HepG2 (cell line): ENCODE measurements around the gene PEPD. TPM values are rescaled to one million over a fixed set of nuclear protein-coding genes. Genes with fewer than 3 reads are reported as not detected.

Experiments
- ATAC-seq: fragments of 200-7000 bp; cut with Tn5 transposase; 3 replicates; pipeline ENCODE4 v1.9.1; 2020; ENCODE audit warnings: mild to moderate bottlenecking, moderate library complexity
- BruUV-seq: library from RNA; stranded (reverse); fragments of 400-500 nt; replicated peaks from 2 replicates; lab custom pipeline; 2021; lab: Mats Ljungman, UMichigan
- CTCF ChIA-PET: fragments of 300-600 bp; formaldehyde crosslinking; extraction: SDS; loops from one replicate; lab custom pipeline; 2021; ENCODE audit warnings: low total read pairs, inconsistent platforms, low intra/inter-chr PET ratio; lab: Yijun Ruan, JAX
- POLR2A ChIA-PET: fragments of 350-600 bp; sonication (Branson Sonifier 250); formaldehyde crosslinking; loops from one replicate; lab custom pipeline; 2020; ENCODE audit warnings: antibody characterized with exemption, inconsistent platforms; lab: Yijun Ruan, JAX
- DNase-seq: peaks from one replicate; pipeline ENCODE4 v3.0.0-alpha.2; 2015; ENCODE audit warnings: low spot score
- FAIRE-seq: peaks from 3 replicates; lab custom pipeline; 2011; peaks lifted over from hg19 to GRCh38; lab: Jason Lieb, UNC
- H2AFZ ChIP-seq: one replicate; pipeline ENCODE4 v1.6.1; 2011; ENCODE audit warnings: low read length, inconsistent platforms
- H3K27ac ChIP-seq: fragments of 300-600 bp; 3 replicates; pipeline ENCODE4 v1.8.0; 2011; ENCODE audit warnings: mixed run types, mild to moderate bottlenecking, mixed read lengths, low read length, inconsistent platforms; ENCODE audit not compliant: insufficient read depth; ENCODE audit errors: extremely low read length
- H3K27me3 ChIP-seq, 2 experiments: fragments of 200-600 bp in 1 of 2; 2 replicates in 1 of 2; 3 replicates in 1 of 2; pipeline versions ENCODE4 v1.6.0 to v1.8.0; 2011; ENCODE audit warnings: low read length in 2 of 2, mild to moderate bottlenecking in 2 of 2, moderate library complexity in 2 of 2, inconsistent platforms in 1 of 2; ENCODE audit not compliant: insufficient read depth in 2 of 2, control insufficient read depth in 1 of 2
- H3K36me3 ChIP-seq, 2 experiments: fragments of 200-600 bp in 1 of 2; replicated peaks in 1 of 2; 2 replicates in 1 of 2; 3 replicates in 1 of 2; pipeline versions ENCODE4 v1.5.1 to v1.8.0; 2011; ENCODE audit warnings: low read length in 2 of 2, inconsistent platforms in 1 of 2; ENCODE audit not compliant: insufficient read depth in 2 of 2, control insufficient read depth in 1 of 2
- H3K4me1 ChIP-seq: 2 replicates; pipeline ENCODE4 v1.5.1; 2012; ENCODE audit warnings: low read length, inconsistent platforms; ENCODE audit not compliant: insufficient read depth
- H3K4me2 ChIP-seq: 2 replicates; pipeline ENCODE4 v1.6.0; 2011; ENCODE audit warnings: low read depth, low read length, inconsistent platforms
- H3K4me3 ChIP-seq, 3 experiments: fragments of 200-600 bp in 1 of 3; sonication (generic), shearing (Covaris generic) in 1 of 3; replicated peaks in 1 of 3; 2 replicates each; pipeline ENCODE4 v1.5.1; 2011 to 2016; ENCODE audit warnings: low read length in 3 of 3, inconsistent platforms in 2 of 3, low read depth in 2 of 3, mild to moderate bottlenecking in 2 of 3, control low read depth in 1 of 3, mixed read lengths in 1 of 3; ENCODE audit not compliant: insufficient read depth in 1 of 3
- H3K79me2 ChIP-seq: one replicate; pipeline ENCODE4 v1.6.1; 2011; ENCODE audit warnings: low read length, inconsistent platforms; ENCODE audit not compliant: insufficient read depth
- H3K9ac ChIP-seq: 2 replicates; pipeline ENCODE4 v1.6.0; 2011; ENCODE audit warnings: mild to moderate bottlenecking, low read depth, low read length, inconsistent platforms; ENCODE audit not compliant: insufficient read depth
- H3K9me3 ChIP-seq: 2 replicates; pipeline ENCODE4 v1.5.1; 2012; ENCODE audit warnings: mild to moderate bottlenecking, low read length
- H4K20me1 ChIP-seq: 2 replicates; pipeline ENCODE4 v1.6.0; 2011; ENCODE audit warnings: inconsistent platforms, mild to moderate bottlenecking, low read length, moderate library complexity; ENCODE audit not compliant: insufficient read depth
- JUNB ChIP-seq: sonication (generic); formaldehyde crosslinking; IDR thresholded peaks from 2 replicates; pipeline ENCODE4 v1.8.0; 2022; ENCODE audit warnings: missing genetic modification reagents, mild to moderate bottlenecking, borderline replicate concordance
- KLF13 ChIP-seq: sonication (generic); formaldehyde crosslinking; IDR thresholded peaks from 2 replicates; pipeline ENCODE4 v1.4.0; 2020; ENCODE audit warnings: mild to moderate bottlenecking, missing genetic modification reagents
- MAX ChIP-seq: IDR thresholded peaks from 2 replicates; pipeline ENCODE4 v1.6.1; 2012; ENCODE audit warnings: inconsistent platforms
- MNT ChIP-seq: fragments of 450-650 bp; IDR thresholded peaks from 2 replicates; pipeline ENCODE4 v1.6.1; 2016
- SUZ12 ChIP-seq: fragments of 150-350 bp; IDR thresholded peaks from 2 replicates; pipeline ENCODE4 v1.6.1; 2014; ENCODE audit warnings: low read depth, low read length
- THAP11 ChIP-seq: IDR thresholded peaks from 2 replicates; pipeline ENCODE4 v1.6.1; 2016; ENCODE audit warnings: missing biosample characterization, missing genetic modification reagents
- TMF1 ChIP-seq: sonication (generic); formaldehyde crosslinking; IDR thresholded peaks from 2 replicates; pipeline ENCODE4 v1.8.1; 2022; ENCODE audit warnings: low read depth, missing genetic modification reagents
- ZNF280B ChIP-seq: sonication (generic); formaldehyde crosslinking; IDR thresholded peaks from 2 replicates; pipeline ENCODE4 v1.5.0; 2020; ENCODE audit warnings: missing genetic modification reagents, mild to moderate bottlenecking, borderline replicate concordance
- ZNF652 ChIP-seq: IDR thresholded peaks from 2 replicates; pipeline ENCODE4 v1.6.1; 2016; ENCODE audit warnings: low read depth, borderline replicate concordance
- ZNF784 ChIP-seq: sonication (generic); formaldehyde crosslinking; IDR thresholded peaks from 2 replicates; pipeline ENCODE4 v1.5.1; 2020; ENCODE audit warnings: missing genetic modification reagents, mild to moderate bottlenecking, borderline replicate concordance
- WGBS: methylation state at CpG from one replicate; pipeline ENCODE4 v1.1.6; 2017; ENCODE audit warnings: low lambda C conversion rate; 5-methylcytosine and 5-hydroxymethylcytosine counted together
- in situ Hi-C: cut with HindIII; loops from 2 replicates; pipeline ENCODE4 v1.10.0; 2017; ENCODE audit warnings: low pct_unique_long_range_greater_than_20kb; ENCODE audit not compliant: extremely low pct_ligation_motif_present
- intact Hi-C: fragments of 100-400 bp; cut with micrococcal nuclease; formaldehyde crosslinking; loops from one replicate; pipeline ENCODE4 v1.10.0; 2022; ENCODE audit not compliant: unreplicated experiment
- polyA plus RNA-seq, 8 experiments: library from polyadenylated mRNA; depleted of rRNA in 3 of 8; stranded (reverse) in 7 of 8; unstranded in 1 of 8; fragments of >200 nt; fragmentation: Illumina TruSeq in 4 of 8; extraction: Trizol in 4 of 8; gene quantifications; 2 replicates each; pipeline versions ENCODE4 v1.2.1 to v1.2.3, GENCODE V29; 2011 to 2016; ENCODE audit warnings: low read depth in 4 of 8, missing spikeins in 1 of 8, mixed read lengths in 1 of 8; ENCODE audit not compliant: insufficient read depth in 1 of 8
- total RNA-seq, 5 experiments: library from RNA; depleted of rRNA; stranded (reverse); fragments of >200 nt; fragmentation: Illumina TruSeq; extraction: Trizol; gene quantifications; 2 replicates each; pipeline ENCODE4 v1.2.3, GENCODE V29; 2016; ENCODE audit warnings: low read depth in 1 of 5

The PEPD gene
- total and polyA plus RNA-seq, 2 of the 13 experiments (the other 11 are each of a cell fraction or from before 2014, with no cell fraction given) = 60.7 to 75.1 TPM

GRCh38 chr19:33546656-33547055, 25.1 kb upstream of the PEPD start (continued):
- TF ChIP-seq MAX = no peak
- no peak for TF ChIP-seq SUZ12
- TF ChIP-seq JUNB (CRISPR knock-in tag) = no peak
- no peak for TF ChIP-seq THAP11
- no peak for TF ChIP-seq ZNF784 (CRISPR knock-in tag)
- TF ChIP-seq ZNF280B = no peak
- TF ChIP-seq KLF13 = no peak
- no peak for TF ChIP-seq TMF1 (CRISPR knock-in tag)
- TF ChIP-seq, all 625 proteins: peak for 0

GRCh38 chr19:33545217-33545981, 23.8 kb upstream of the PEPD start:
- POLR2A ChIA-PET = no interaction called here
- intact Hi-C loops = no loop called here
- TF ChIP-seq ZNF652 (no peak), MNT (peak; percentile 88)
- TF ChIP-seq, all 625 proteins: peak for 1
- Histone ChIP-seq H3K4me3 (no peak overlapping the region), H2AFZ (no peak overlapping the region), H3K36me3 (no peaks in the 10 kb centered on the region), H4K20me1 (no peaks in the 10 kb centered on the region), H3K27ac (no peak overlapping the region), H3K9ac (no peak overlapping the region), H3K4me1 (no peaks in the 10 kb centered on the region), H3K9me3 (no peaks in the 10 kb centered on the region), H3K79me2 (no peaks in the 10 kb centered on the region), H3K27me3 (peaks cover 1 to 29% of the 10 kb centered on the region in 2 experiments; a peak in 3 of 5 replicates), H3K4me2 (no peak overlapping the region)
- FAIRE-seq = no peak
- CTCF ChIA-PET = no interaction called here
- BruUV-seq = no TSS peak
- no peak for ATAC-seq
- DNase-seq = no peak
- WGBS = 15% methylated on average over 6 of the region's 9 CpGs
- in situ Hi-C loops = no loop called here
